Karpas-422 (cell line): Measurements from ENCODE around the gene CYP27B1. TPM values are rescaled to one million over a fixed set of nuclear protein-coding genes. Genes with fewer than 3 reads are reported as not detected.

ENCODE experiments used
- DNase-seq: peaks from one replicate; pipeline ENCODE4 v3.0.0-alpha.2; 2015
- H2AFZ ChIP-seq: fragments of 200-600 bp; sonication (generic); 2 replicates; pipeline ENCODE4 v1.6.1; 2014; ENCODE audit warnings: antibody characterized with exemption, low read length, mixed read lengths
- H3K27ac ChIP-seq: fragments of 200-600 bp; sonication (generic); 2 replicates; pipeline ENCODE4 v1.5.1; 2014; ENCODE audit warnings: mild to moderate bottlenecking, low read length, moderate library complexity
- H3K27me3 ChIP-seq: fragments of 200-600 bp; sonication (generic); 2 replicates; pipeline ENCODE4 v1.6.1; 2014; ENCODE audit warnings: low read length, mixed read lengths
- H3K36me3 ChIP-seq: fragments of 200-600 bp; sonication (generic); 2 replicates; pipeline ENCODE4 v1.6.1; 2014; ENCODE audit warnings: low read length, mixed read lengths; ENCODE audit not compliant: insufficient read depth
- H3K4me1 ChIP-seq: fragments of 200-600 bp; sonication (generic); 2 replicates; pipeline ENCODE4 v1.6.1; 2014; ENCODE audit warnings: mild to moderate bottlenecking, low read length, mixed read lengths
- H3K4me2 ChIP-seq: fragments of 200-600 bp; sonication (generic); 2 replicates; pipeline ENCODE4 v1.6.1; 2014; ENCODE audit warnings: low read length, low read depth, mild to moderate bottlenecking; ENCODE audit not compliant: poor library complexity, severe bottlenecking
- H3K4me3 ChIP-seq: fragments of 200-600 bp; sonication (generic); 2 replicates; pipeline ENCODE4 v1.5.1; 2014; ENCODE audit warnings: mild to moderate bottlenecking, antibody characterized with exemption, low read length, mixed read lengths
- H3K79me2 ChIP-seq: fragments of 200-600 bp; sonication (generic); 2 replicates; pipeline ENCODE4 v1.6.1; 2014; ENCODE audit warnings: mild to moderate bottlenecking, low read length, mixed read lengths
- H3K9ac ChIP-seq: fragments of 200-600 bp; sonication (generic); 2 replicates; pipeline ENCODE4 v1.6.0; 2014; ENCODE audit warnings: low read length
- H3K9me2 ChIP-seq: fragments of 200-600 bp; sonication (generic), shearing (Covaris generic); replicated peaks from 2 replicates; pipeline ENCODE4 v1.6.0; 2014; ENCODE audit warnings: mild to moderate bottlenecking, low read length, moderate library complexity; ENCODE audit not compliant: insufficient read depth
- H3K9me3 ChIP-seq: fragments of 300-700, 200-600 bp; sonication (generic); 2 replicates; pipeline ENCODE4 v1.6.1; 2014; ENCODE audit warnings: low read length, mixed read lengths
- H4K20me1 ChIP-seq: fragments of 200-600 bp; sonication (generic); 2 replicates; pipeline ENCODE4 v1.6.1; 2014; ENCODE audit warnings: mild to moderate bottlenecking, antibody characterized with exemption, low read length, low read depth; ENCODE audit not compliant: insufficient read depth
- small RNA-seq: library from RNA; depleted of rRNA; stranded (forward); fragments of <200 nt; gene quantifications from one replicate; pipeline ENCODE3, GENCODE V24; 2014
- total RNA-seq: library from RNA; depleted of rRNA; stranded (reverse); fragments of >200 nt; shearing (Covaris generic); gene quantifications from 2 replicates; pipeline ENCODE4 v1.2.3, GENCODE V29; 2014; ENCODE audit warnings: low replicate concordance; rRNA removed

Gene CYP27B1
- total RNA-seq, 1 experiment from 2014 or later, result 0.86 TPM

DNA sequence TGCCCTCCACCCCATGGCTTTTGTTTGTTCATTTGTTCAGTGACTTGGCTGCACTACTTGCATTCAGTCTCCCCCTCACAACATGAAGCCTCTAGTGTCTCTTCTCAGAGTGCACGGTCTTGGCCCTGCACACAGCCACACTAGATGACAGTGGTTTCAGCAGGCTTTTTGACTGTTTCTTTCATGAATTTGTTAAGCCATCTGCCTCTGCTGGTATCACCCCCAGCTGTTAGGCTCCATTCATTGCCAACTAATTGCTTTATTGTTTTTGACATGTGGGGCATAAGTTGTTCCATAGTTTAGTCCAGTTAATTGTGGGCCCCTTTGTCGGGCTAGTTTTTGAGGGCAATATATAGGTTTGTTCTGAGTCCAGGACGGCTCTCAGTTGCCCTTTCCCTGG lies 54.2 kb downstream of the CYP27B1 start:
- H3K9me2 ChIP-seq, result no peaks in the 10 kb centered on the region
- DNase-seq, result no peak
- no peaks in the 10 kb centered on the region for H4K20me1 ChIP-seq
- H3K27ac ChIP-seq, result no peak overlapping the region
- no peak overlapping the region for H2AFZ ChIP-seq
- H3K9me3 ChIP-seq, result no peaks in the 10 kb centered on the region
- no peak overlapping the region for H3K4me3 ChIP-seq
- H3K27me3 ChIP-seq, result no peaks in the 10 kb centered on the region
- H3K9ac ChIP-seq, result no peak overlapping the region
- peaks cover 35% of the 10 kb centered on the region for H3K4me1 ChIP-seq
- H3K79me2 ChIP-seq, result 0 out of 2 replicates have a peak, but pooled peaks cover 2% of the 10 kb centered on the region
- H3K4me2 ChIP-seq, result no peak overlapping the region
- H3K36me3 ChIP-seq, result peaks cover 22% of the 10 kb centered on the region

Small RNA genes lying within 50 kb of the gene (small RNA-seq; reads per million reads assigned to genes)
- gene RNU6-1083P, result not detected

Other genes with a start within 250 kb of the CYP27B1 start
- 54.3 and 73.3 TPM in 2 replicates for gene DDIT3, start 246.6 kb downstream of the CYP27B1 start, total RNA-seq
- gene MBD6, start 244.3 kb downstream of the CYP27B1 start, total RNA-seq, result 23.5 and 32.4 TPM in 2 replicates
- 77.9 and 123 TPM in 2 replicates for gene DCTN2, start 219.9 kb downstream of the CYP27B1 start, total RNA-seq
- 21.5 and 24.0 TPM in 2 replicates for gene KIF5A, start 217.0 kb downstream of the CYP27B1 start, total RNA-seq
- gene PIP4K2C, start 175.9 kb downstream of the CYP27B1 start, total RNA-seq, result 9.3 and 23.9 TPM in 2 replicates
- gene DTX3, start 162.3 kb downstream of the CYP27B1 start, total RNA-seq, result 16.8 and 22.9 TPM in 2 replicates
- gene ARHGEF25, start 155.6 kb downstream of the CYP27B1 start, total RNA-seq, result 0.87 TPM in 1 of 2 replicates, not detected in the other
- gene B4GALNT1, start 133.9 kb downstream of the CYP27B1 start, total RNA-seq, result 0.58 and 0.63 TPM in 2 replicates
- 72.6 and 120 TPM in 2 replicates for gene OS9, start 72.9 kb downstream of the CYP27B1 start, total RNA-seq
- 6.7 and 12.0 TPM in 2 replicates for gene AGAP2, start 28.3 kb downstream of the CYP27B1 start, total RNA-seq
- 33.3 and 42.7 TPM in 2 replicates for gene TSPAN31, start 22.0 kb downstream of the CYP27B1 start, total RNA-seq
- gene CDK4, start 14.8 kb downstream of the CYP27B1 start, total RNA-seq, result 154 and 164 TPM in 2 replicates
- 30.3 and 45.9 TPM in 2 replicates for gene MARCHF9, start 12.0 kb downstream of the CYP27B1 start, total RNA-seq
- 11.9 and 17.4 TPM in 2 replicates for gene METTL1, start 5.0 kb upstream of the CYP27B1 start, total RNA-seq
- 4.1 and 5.5 TPM in 2 replicates for gene EEF1AKMT3, start 5.5 kb upstream of the CYP27B1 start, total RNA-seq
- 40.7 and 57.1 TPM in 2 replicates for gene TSFM, start 15.7 kb upstream of the CYP27B1 start, total RNA-seq
- 1.7 TPM in 1 of 2 replicates, not detected in the other for gene AVIL, start 51.7 kb upstream of the CYP27B1 start, total RNA-seq
- 10.9 and 14.2 TPM in 2 replicates for gene CTDSP2, start 79.7 kb upstream of the CYP27B1 start, total RNA-seq
- gene ATP23, start 174.5 kb upstream of the CYP27B1 start, total RNA-seq, result 13.1 and 36.3 TPM in 2 replicates